NT2/D1 (cell line): ENCODE measurements around the gene SCNN1G.
"Not testable (repeated sequence)": the region's sequence is repeated elsewhere in the genome, so short reads cannot be mapped to it uniquely, and the experiment has no call there.

ENCODE experiments used
- YY1 ChIP-seq: IDR thresholded peaks from 2 replicates; pipeline ENCODE4 v1.6.1; 2011; ENCODE audit not compliant: insufficient read length, insufficient read depth
- ZNF274 ChIP-seq: IDR thresholded peaks from 2 replicates; pipeline ENCODE4 v1.6.1; 2011; ENCODE audit warnings: mild to moderate bottlenecking, low read depth, low read length

- not testable (repeated sequence) for TF ChIP-seq ZNF274, YY1
Measured at GRCh38 chr16:23144393-23144792, 38.2 kb upstream of the SCNN1G start.
